ENCODE results near the gene RIBC2. TPM values are rescaled to one million over a fixed set of nuclear protein-coding genes. Genes with fewer than 3 reads are reported as not detected.

The RIBC2 gene
- total and polyA plus RNA-seq, 9 of the 15 experiments (the other 6 are each of a cell fraction or from before 2014, with no cell fraction given) = not detected

- TF ChIP-seq GABPA (tag; conservative IDR thresholded peaks at IDR 0.05; ENCODE audit: low read depth) (no peak), ZNF165 (CRISPR knock-in tag; IDR thresholded peaks at IDR 0.05; ENCODE audit: borderline replicate concordance) (no peak), MLLT1 (IDR thresholded peaks at IDR 0.05) (no peak), ZNF212 (CRISPR knock-in tag; IDR thresholded peaks at IDR 0.05) (no peak), EGR1 (conservative IDR thresholded peaks at IDR 0.05) (no peak), SRF (CRISPR knock-in tag; IDR thresholded peaks at IDR 0.05) (no peak), ZNF589 (CRISPR knock-in tag; IDR thresholded peaks at IDR 0.05; ENCODE audit: low read depth) (no peak), SUPT5H (IDR thresholded peaks at IDR 0.05) (no peak)
These were observed 16.7 kb downstream of the RIBC2 start (continued) for GRCh38 chr22:45429981-45430775.

GRCh38 chr22:45430871-45431270 lies 17.4 kb downstream of the RIBC2 start:
- no peaks in the 10 kb centered on the region for H3K36me3 ChIP-seq (ENCODE audit: control insufficient read depth, insufficient read depth, low read length)
- H3K9ac ChIP-seq (ENCODE audit: insufficient read depth in 1 of 2, low read depth in 2 of 2, low read length in 2 of 2) = no peak overlapping the region
- ChIA-PET CTCF (ENCODE audit: low intra/inter-chr PET ratio) (no interaction called here), POLR2A (interaction anchor here (0.5 kb wide), 1 partner anchor 196 kb away, joined by 3 read pairs; no protein-coding TSS in a partner anchor)
- no peak overlapping the region for H3K27ac ChIP-seq (ENCODE audit: extremely low read depth, low read depth, low read length)
- H3K27me3 ChIP-seq (ENCODE audit: control insufficient read depth in 2 of 2, insufficient read depth in 2 of 2, low read length in 2 of 2) = peaks cover 10 to 50% of the 10 kb centered on the region in 2 experiments; a peak in 4 of 5 replicates
- H3K4me2 ChIP-seq (ENCODE audit: insufficient read depth, low read length) = no peak overlapping the region
- intact Hi-C loops (cut with micrococcal nuclease) = no loop called here
- DNase-seq (ENCODE audit: extremely low read depth in 1 of 4, low spot score in 3 of 4) (no peak), ATAC-seq (no peak), FAIRE-seq (no peak)
- H3K4me1 ChIP-seq (replicated peaks in 1 of 2; ENCODE audit: control insufficient read depth in 2 of 2, insufficient read depth in 2 of 2, low read length in 2 of 2) = no peaks in the 10 kb centered on the region
- no peaks in the 10 kb centered on the region for H3K9me3 ChIP-seq (replicated peaks; ENCODE audit: control insufficient read depth, insufficient read depth, low read depth, low read length)
- in situ Hi-C loops (cut with MboI) = loop anchor here (5.0 kb wide), 1 partner anchor 164 kb away; no protein-coding TSS in a partner anchor
- 0 out of 2 replicates have a peak, but pooled peaks cover 4% of the 10 kb centered on the region for H4K20me1 ChIP-seq (replicated peaks; ENCODE audit: control insufficient read depth, insufficient read depth, low read length)
- no peaks in the 10 kb centered on the region for H3K9me1 ChIP-seq (ENCODE audit: control insufficient read depth, insufficient read depth, low read length)
- no peaks in the 10 kb centered on the region for H3K79me2 ChIP-seq (ENCODE audit: control insufficient read depth, insufficient read depth, low read length)
- no peak overlapping the region for H2AFZ ChIP-seq (ENCODE audit: low read depth, low read length)
- BruUV-seq (replicated peaks) = no TSS peak
- WGBS (ENCODE audit: insufficient coverage, low coverage, missing lambda C conversion rate) = 14% methylated on average over 13 of the region's 19 CpGs
- H3K4me3 ChIP-seq = no peak overlapping the region
- TF ChIP-seq TAF15 (IDR thresholded peaks at IDR 0.05; ENCODE audit: low read depth, low read length) = no peak
- no peak for TF ChIP-seq PPARD (CRISPR knock-in tag; IDR thresholded peaks at IDR 0.05)
- TF ChIP-seq ZNF57 (CRISPR knock-in tag; IDR thresholded peaks at IDR 0.05) = no peak
- no peak for TF ChIP-seq BRF2 (IDR thresholded peaks at IDR 0.05; ENCODE audit: borderline replicate concordance, insufficient read depth, insufficient read length)
- TF ChIP-seq EGR1 (conservative IDR thresholded peaks at IDR 0.05) = no peak
- no peak for TF ChIP-seq HDAC8 (tag; IDR thresholded peaks at IDR 0.05)
- TF ChIP-seq TARDBP (IDR thresholded peaks at IDR 0.05) = no peak
- no peak for TF ChIP-seq PURB (CRISPR knock-in tag; IDR thresholded peaks at IDR 0.05; ENCODE audit: low read depth)
- no peak for TF ChIP-seq TAF1 (IDR thresholded peaks at IDR 0.05; ENCODE audit: control insufficient read depth, extremely low read depth, insufficient read depth, low read length, severe bottlenecking)
- TF ChIP-seq ZNF644 (tag; IDR thresholded peaks at IDR 0.05; ENCODE audit: low read depth) = no peak
- TF ChIP-seq ZNF121 (CRISPR knock-in tag; conservative IDR thresholded peaks at IDR 0.05) = no peak
